KMS-11 (cell line): Measurements from ENCODE around the gene TM4SF1.

Source experiments
- H2AFZ ChIP-seq: fragments of 200-600 bp; sonication (generic); 2 replicates; pipeline ENCODE4 v1.6.1; 2016; ENCODE audit warnings: antibody characterized with exemption, mixed run types, low read depth
- H3K27ac ChIP-seq: fragments of 200-600 bp; sonication (generic); 2 replicates; pipeline ENCODE4 v1.6.1; 2016; ENCODE audit warnings: mild to moderate bottlenecking, mixed run types
- H3K27me3 ChIP-seq: fragments of 200-600 bp; sonication (generic); 2 replicates; pipeline ENCODE4 v1.6.1; 2017; ENCODE audit warnings: mild to moderate bottlenecking, low read depth, mixed run types, moderate library complexity; ENCODE audit not compliant: insufficient read depth
- H3K36me3 ChIP-seq: fragments of 200-600 bp; sonication (generic); 2 replicates; pipeline ENCODE4 v1.6.1; 2017; ENCODE audit warnings: mild to moderate bottlenecking, mixed run types; ENCODE audit not compliant: insufficient read depth
- H3K4me1 ChIP-seq: fragments of 200-600 bp; sonication (generic); 2 replicates; pipeline ENCODE4 v1.6.1; 2016; ENCODE audit warnings: mild to moderate bottlenecking, low read depth, mixed run types; ENCODE audit not compliant: poor library complexity, severe bottlenecking
- H3K4me2 ChIP-seq: fragments of 200-600 bp; sonication (generic); 2 replicates; pipeline ENCODE4 v1.7.0; 2016; ENCODE audit warnings: mild to moderate bottlenecking, mixed run types
- H3K4me3 ChIP-seq: fragments of 200-600 bp; sonication (generic); IDR thresholded peaks from 2 replicates; pipeline ENCODE4 v1.6.1; 2017; ENCODE audit warnings: low read depth, low read length, mixed read lengths; ENCODE audit not compliant: insufficient read depth
- H3K79me2 ChIP-seq: fragments of 200-600 bp; sonication (generic); 2 replicates; pipeline ENCODE4 v1.6.1; 2016; ENCODE audit warnings: low read depth, mixed run types; ENCODE audit not compliant: insufficient read depth
- H3K9ac ChIP-seq: fragments of 200-600 bp; sonication (generic); 2 replicates; pipeline ENCODE4 v1.6.1; 2016; ENCODE audit warnings: mild to moderate bottlenecking, mixed run types
- H4K20me1 ChIP-seq: fragments of 200-600 bp; sonication (generic); 2 replicates; pipeline ENCODE4 v1.6.1; 2016; ENCODE audit warnings: mild to moderate bottlenecking, mixed run types; ENCODE audit not compliant: insufficient read depth
- TF ChIP-seq, protein P1 (sequence below): fragments of 200-600 bp; sonication (generic); conservative IDR thresholded peaks from 2 replicates; pipeline ENCODE4 v1.6.1; 2017; ENCODE audit warnings: low read depth, mild to moderate bottlenecking, antibody characterized with exemption, low read length, moderate library complexity, mixed read lengths

TM4SF1 gene

DNA sequence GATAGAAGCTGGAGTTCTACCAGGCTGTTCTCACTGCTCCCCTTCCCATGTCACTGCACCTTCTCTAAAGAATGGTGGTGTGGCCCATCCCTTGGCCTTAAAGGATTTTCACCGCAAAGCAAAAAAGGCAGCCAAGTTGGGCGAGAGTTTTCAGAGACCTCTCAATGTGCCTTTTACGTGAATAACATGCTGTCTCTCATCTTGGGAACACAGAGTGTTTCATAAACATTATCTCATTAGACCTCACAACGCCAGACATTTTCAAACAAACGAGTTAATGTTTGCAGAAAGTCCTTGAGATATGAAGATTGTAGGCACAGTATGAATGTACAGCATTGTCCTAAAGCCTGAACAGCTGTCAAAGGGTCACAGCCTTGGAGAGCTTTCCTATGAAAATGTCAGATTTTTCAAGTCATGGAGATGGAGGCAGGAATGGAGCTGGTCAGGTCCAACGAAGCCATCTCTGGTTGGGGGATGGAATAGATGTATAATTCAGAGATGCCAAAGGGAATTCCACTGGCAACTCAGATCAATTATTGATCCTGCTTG is 21.3 kb downstream of the TM4SF1 start:
- H3K4me1 ChIP-seq: no peaks in the 10 kb centered on the region
- H3K4me2 ChIP-seq: no peak overlapping the region
- TF ChIP-seq, protein P1, sequence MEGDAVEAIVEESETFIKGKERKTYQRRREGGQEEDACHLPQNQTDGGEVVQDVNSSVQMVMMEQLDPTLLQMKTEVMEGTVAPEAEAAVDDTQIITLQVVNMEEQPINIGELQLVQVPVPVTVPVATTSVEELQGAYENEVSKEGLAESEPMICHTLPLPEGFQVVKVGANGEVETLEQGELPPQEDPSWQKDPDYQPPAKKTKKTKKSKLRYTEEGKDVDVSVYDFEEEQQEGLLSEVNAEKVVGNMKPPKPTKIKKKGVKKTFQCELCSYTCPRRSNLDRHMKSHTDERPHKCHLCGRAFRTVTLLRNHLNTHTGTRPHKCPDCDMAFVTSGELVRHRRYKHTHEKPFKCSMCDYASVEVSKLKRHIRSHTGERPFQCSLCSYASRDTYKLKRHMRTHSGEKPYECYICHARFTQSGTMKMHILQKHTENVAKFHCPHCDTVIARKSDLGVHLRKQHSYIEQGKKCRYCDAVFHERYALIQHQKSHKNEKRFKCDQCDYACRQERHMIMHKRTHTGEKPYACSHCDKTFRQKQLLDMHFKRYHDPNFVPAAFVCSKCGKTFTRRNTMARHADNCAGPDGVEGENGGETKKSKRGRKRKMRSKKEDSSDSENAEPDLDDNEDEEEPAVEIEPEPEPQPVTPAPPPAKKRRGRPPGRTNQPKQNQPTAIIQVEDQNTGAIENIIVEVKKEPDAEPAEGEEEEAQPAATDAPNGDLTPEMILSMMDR: no peak
- no peaks in the 10 kb centered on the region for H4K20me1 ChIP-seq
- no peaks in the 10 kb centered on the region for H3K27me3 ChIP-seq
- H3K9ac ChIP-seq: no peak overlapping the region
- H3K27ac ChIP-seq: no peak overlapping the region
- H3K36me3 ChIP-seq: no peaks in the 10 kb centered on the region
- no peak overlapping the region for H3K4me3 ChIP-seq
- H3K79me2 ChIP-seq: no peaks in the 10 kb centered on the region
- no peak overlapping the region for H2AFZ ChIP-seq

DNA sequence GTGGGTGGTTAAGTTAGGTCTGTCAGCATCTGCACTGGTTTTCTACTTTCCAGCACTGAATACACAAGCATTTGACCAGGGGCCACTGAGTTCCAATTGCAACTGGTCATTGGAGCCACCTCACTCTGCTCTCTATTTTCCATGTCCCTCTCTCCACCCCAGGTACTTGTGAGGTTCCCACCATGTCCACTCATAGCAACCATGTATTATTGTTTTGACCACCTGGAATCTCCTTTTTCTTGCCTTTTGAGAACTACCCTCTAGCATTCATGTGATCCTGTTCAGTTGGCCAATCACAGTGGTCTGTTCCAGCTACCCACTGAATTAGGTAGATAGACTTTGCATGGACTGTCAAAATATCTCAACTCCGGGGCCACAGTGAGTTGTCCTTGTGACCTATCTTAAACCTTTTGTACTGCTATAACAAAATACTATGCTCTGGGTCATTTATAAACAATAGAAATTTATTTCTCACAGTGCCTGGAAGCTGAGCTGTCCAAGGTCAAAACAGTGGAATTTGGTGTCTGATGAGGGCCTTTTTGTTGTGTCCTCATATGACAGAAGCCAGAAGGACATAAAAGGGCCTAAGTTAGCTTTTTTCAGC is 23.8 kb downstream of the TM4SF1 start:
- H3K27ac ChIP-seq: no peak overlapping the region
- H4K20me1 ChIP-seq: no peaks in the 10 kb centered on the region
- H3K36me3 ChIP-seq: no peaks in the 10 kb centered on the region
- TF ChIP-seq, protein P1: no peak
- no peak overlapping the region for H2AFZ ChIP-seq
- H3K4me2 ChIP-seq: no peak overlapping the region
- H3K4me3 ChIP-seq: no peak overlapping the region
- no peak overlapping the region for H3K9ac ChIP-seq
- H3K79me2 ChIP-seq: no peaks in the 10 kb centered on the region
- H3K4me1 ChIP-seq: no peaks in the 10 kb centered on the region
- H3K27me3 ChIP-seq: no peaks in the 10 kb centered on the region

DNA sequence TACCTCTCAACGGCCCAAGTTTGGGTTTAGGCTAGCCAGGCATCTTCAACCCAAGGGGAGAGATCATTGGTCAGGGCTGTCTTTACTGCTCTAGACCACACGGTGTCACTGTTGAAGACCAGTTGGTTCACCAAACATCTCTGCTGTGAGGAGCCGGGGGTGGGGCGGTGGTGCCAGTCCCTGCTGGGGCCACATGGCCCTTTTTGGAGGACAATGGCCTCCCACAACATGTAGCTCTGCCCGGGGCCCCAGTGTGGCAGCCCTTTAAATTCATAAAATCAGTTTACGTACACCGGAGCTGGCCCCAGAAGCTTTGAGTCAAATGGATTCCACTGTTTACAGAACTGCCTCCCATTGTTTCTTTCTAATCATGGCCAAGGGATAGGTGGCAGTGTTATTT is 24.9 kb downstream of the TM4SF1 start:
- no peak overlapping the region for H3K27ac ChIP-seq
- no peaks in the 10 kb centered on the region for H4K20me1 ChIP-seq
- H3K27me3 ChIP-seq: no peaks in the 10 kb centered on the region
- peak overlapping the region; percentile 35; the same call in 1 of the 2 replicates for H2AFZ ChIP-seq
- H3K4me3 ChIP-seq: no peak overlapping the region
- H3K36me3 ChIP-seq: no peaks in the 10 kb centered on the region
- TF ChIP-seq, protein P1: peak; percentile 81
- H3K79me2 ChIP-seq: no peaks in the 10 kb centered on the region
- H3K4me2 ChIP-seq: no peak overlapping the region
- H3K9ac ChIP-seq: no peak overlapping the region
- no peaks in the 10 kb centered on the region for H3K4me1 ChIP-seq

GRCh38 chr3:149343951-149344350 is 33.5 kb downstream of the TM4SF1 start:
- H3K9ac ChIP-seq: no peak overlapping the region
- TF ChIP-seq, protein P1: no peak; the same call in 1 of the 2 replicates
- no peaks in the 10 kb centered on the region for H3K4me1 ChIP-seq
- H4K20me1 ChIP-seq: no peaks in the 10 kb centered on the region
- no peaks in the 10 kb centered on the region for H3K36me3 ChIP-seq
- no peak overlapping the region for H3K4me3 ChIP-seq
- H3K27me3 ChIP-seq: no peaks in the 10 kb centered on the region
- no peak overlapping the region for H2AFZ ChIP-seq
- no peak overlapping the region for H3K27ac ChIP-seq
- no peak overlapping the region for H3K4me2 ChIP-seq
- no peaks in the 10 kb centered on the region for H3K79me2 ChIP-seq
